ENCODE measurements around the gene MAP3K5. TPM values are rescaled to one million over a fixed set of nuclear protein-coding genes. Genes with fewer than 3 reads are reported as not detected.

Gene MAP3K5
- polyA plus RNA-seq, 1 donor: 7.4 TPM

- Histone ChIP-seq H3K27me3 (ENCODE audit: control insufficient read depth, insufficient read depth, low read length) (no peaks in the 10 kb centered on the region), H3K27ac (ENCODE audit: low read length) (no peak overlapping the region), H3K4me3 (ENCODE audit: low read length) (no peak overlapping the region), H3K4me1 (ENCODE audit: control insufficient read depth, insufficient read depth, low read length) (peaks cover 2% of the 10 kb centered on the region), H3K9me3 (ENCODE audit: control insufficient read depth, low read depth, low read length) (no peaks in the 10 kb centered on the region), H3K36me3 (ENCODE audit: control insufficient read depth, insufficient read depth, low read length) (no peaks in the 10 kb centered on the region)
- DNase-seq: peak; percentile 36 to 68
- 45% methylated on average over 2 of the region's 9 CpGs for WGBS (ENCODE audit: insufficient coverage, low lambda C conversion rate)
Measured at GRCh38 chr6:136647363-136647852, 144.9 kb downstream of the MAP3K5 start.

GRCh38 chr6:136646377-136646776, 145.9 kb downstream of the MAP3K5 start:
- no peaks in the 10 kb centered on the region for H3K9me3 ChIP-seq (ENCODE audit: control insufficient read depth, low read depth, low read length)
- DNase-seq: no peak
- H3K27ac ChIP-seq (ENCODE audit: low read length): no peak overlapping the region
- H3K4me3 ChIP-seq (ENCODE audit: low read length): no peak overlapping the region
- H3K27me3 ChIP-seq (ENCODE audit: control insufficient read depth, insufficient read depth, low read length): no peaks in the 10 kb centered on the region
- 86% methylated on average over 2 of the region's 3 CpGs for WGBS (ENCODE audit: insufficient coverage, low lambda C conversion rate)
- no peaks in the 10 kb centered on the region for H3K36me3 ChIP-seq (ENCODE audit: control insufficient read depth, insufficient read depth, low read length)
- peaks cover 2% of the 10 kb centered on the region for H3K4me1 ChIP-seq (ENCODE audit: control insufficient read depth, insufficient read depth, low read length)

- Histone ChIP-seq H3K9me3 (ENCODE audit: control insufficient read depth, low read depth, low read length) (no peaks in the 10 kb centered on the region), H3K27me3 (ENCODE audit: control insufficient read depth, insufficient read depth, low read length) (no peaks in the 10 kb centered on the region), H3K36me3 (ENCODE audit: control insufficient read depth, insufficient read depth, low read length) (no peaks in the 10 kb centered on the region), H3K4me3 (ENCODE audit: low read length) (no peak overlapping the region), H3K27ac (ENCODE audit: low read length) (no peak overlapping the region), H3K4me1 (ENCODE audit: control insufficient read depth, insufficient read depth, low read length) (peaks cover 2% of the 10 kb centered on the region)
- no peak for DNase-seq
- WGBS (ENCODE audit: insufficient coverage, low lambda C conversion rate): no CpG with 5 or more reads among the region's 4 CpGs
Measured at GRCh38 chr6:136644597-136644952, 147.7 kb downstream of the MAP3K5 start.

- Histone ChIP-seq H3K4me3 (ENCODE audit: low read length) (no peak overlapping the region), H3K36me3 (ENCODE audit: control insufficient read depth, insufficient read depth, low read length) (no peaks in the 10 kb centered on the region), H3K9me3 (ENCODE audit: control insufficient read depth, low read depth, low read length) (no peaks in the 10 kb centered on the region), H3K27ac (ENCODE audit: low read length) (no peak overlapping the region), H3K27me3 (ENCODE audit: control insufficient read depth, insufficient read depth, low read length) (no peaks in the 10 kb centered on the region), H3K4me1 (ENCODE audit: control insufficient read depth, insufficient read depth, low read length) (peaks cover 2% of the 10 kb centered on the region)
- DNase-seq: peak; percentile 74 to 80
- no CpG with 5 or more reads among the region's 5 CpGs for WGBS (ENCODE audit: insufficient coverage, low lambda C conversion rate)
Measured at GRCh38 chr6:136643850-136644596, 148.3 kb downstream of the MAP3K5 start.

GRCh38 chr6:136641873-136642465, 150.3 kb downstream of the MAP3K5 start:
- H3K27ac ChIP-seq (ENCODE audit: low read length): no peak overlapping the region
- no CpG with 5 or more reads among the region's 3 CpGs for WGBS (ENCODE audit: insufficient coverage, low lambda C conversion rate)
- H3K36me3 ChIP-seq (ENCODE audit: control insufficient read depth, insufficient read depth, low read length): peaks cover 3% of the 10 kb centered on the region
- DNase-seq: no peak
- H3K4me3 ChIP-seq (ENCODE audit: low read length): no peak overlapping the region
- H3K4me1 ChIP-seq (ENCODE audit: control insufficient read depth, insufficient read depth, low read length): peaks cover 2% of the 10 kb centered on the region
- no peaks in the 10 kb centered on the region for H3K27me3 ChIP-seq (ENCODE audit: control insufficient read depth, insufficient read depth, low read length)
- H3K9me3 ChIP-seq (ENCODE audit: control insufficient read depth, low read depth, low read length): no peaks in the 10 kb centered on the region

GRCh38 chr6:136641166-136641565, 151.1 kb downstream of the MAP3K5 start:
- Histone ChIP-seq H3K27ac (ENCODE audit: low read length) (no peak overlapping the region), H3K27me3 (ENCODE audit: control insufficient read depth, insufficient read depth, low read length) (no peaks in the 10 kb centered on the region), H3K4me3 (ENCODE audit: low read length) (no peak overlapping the region), H3K36me3 (ENCODE audit: control insufficient read depth, insufficient read depth, low read length) (peaks cover 7% of the 10 kb centered on the region), H3K4me1 (ENCODE audit: control insufficient read depth, insufficient read depth, low read length) (peaks cover 2% of the 10 kb centered on the region), H3K9me3 (ENCODE audit: control insufficient read depth, low read depth, low read length) (no peaks in the 10 kb centered on the region)
- 88% methylated on average over 1 of the region's 3 CpGs for WGBS (ENCODE audit: insufficient coverage, low lambda C conversion rate)
- DNase-seq: no peak

- WGBS (ENCODE audit: insufficient coverage, low lambda C conversion rate): 97% methylated on average over 4 of the region's 5 CpGs
Measured at GRCh38 chr6:136640132-136640915, 152.0 kb downstream of the MAP3K5 start.

GRCh38 chr6:136639702-136640101, 152.6 kb downstream of the MAP3K5 start:
- no CpG with 5 or more reads among the region's 3 CpGs for WGBS (ENCODE audit: insufficient coverage, low lambda C conversion rate)
- Histone ChIP-seq H3K36me3 (ENCODE audit: control insufficient read depth, insufficient read depth, low read length) (peaks cover 8% of the 10 kb centered on the region), H3K9me3 (ENCODE audit: control insufficient read depth, low read depth, low read length) (no peaks in the 10 kb centered on the region), H3K4me3 (ENCODE audit: low read length) (no peak overlapping the region), H3K27ac (ENCODE audit: low read length) (no peak overlapping the region), H3K4me1 (ENCODE audit: control insufficient read depth, insufficient read depth, low read length) (peaks cover 2% of the 10 kb centered on the region), H3K27me3 (ENCODE audit: control insufficient read depth, insufficient read depth, low read length) (no peaks in the 10 kb centered on the region)
- no peak for DNase-seq

More at GRCh38 chr6:136640132-136640915, 152.0 kb downstream of the MAP3K5 start:
- H3K36me3 ChIP-seq (ENCODE audit: control insufficient read depth, insufficient read depth, low read length): peaks cover 8% of the 10 kb centered on the region
- no peak overlapping the region for H3K27ac ChIP-seq (ENCODE audit: low read length)
- no peaks in the 10 kb centered on the region for H3K27me3 ChIP-seq (ENCODE audit: control insufficient read depth, insufficient read depth, low read length)
- no peak overlapping the region for H3K4me3 ChIP-seq (ENCODE audit: low read length)
- no peaks in the 10 kb centered on the region for H3K9me3 ChIP-seq (ENCODE audit: control insufficient read depth, low read depth, low read length)
- DNase-seq: no peak
- peaks cover 2% of the 10 kb centered on the region for H3K4me1 ChIP-seq (ENCODE audit: control insufficient read depth, insufficient read depth, low read length)

- peaks cover 8% of the 10 kb centered on the region for H3K36me3 ChIP-seq (ENCODE audit: control insufficient read depth, insufficient read depth, low read length)
- H3K4me3 ChIP-seq (ENCODE audit: low read length): no peak overlapping the region
- no peaks in the 10 kb centered on the region for H3K9me3 ChIP-seq (ENCODE audit: control insufficient read depth, low read depth, low read length)
- H3K27me3 ChIP-seq (ENCODE audit: control insufficient read depth, insufficient read depth, low read length): no peaks in the 10 kb centered on the region
- H3K27ac ChIP-seq (ENCODE audit: low read length): no peak overlapping the region
- no peaks in the 10 kb centered on the region for H3K4me1 ChIP-seq (ENCODE audit: control insufficient read depth, insufficient read depth, low read length)
- DNase-seq: no peak
- WGBS (ENCODE audit: insufficient coverage, low lambda C conversion rate): no CpG with 5 or more reads among the region's 4 CpGs
Measured at GRCh38 chr6:136635615-136636014, 156.7 kb downstream of the MAP3K5 start.

GRCh38 chr6:136633355-136633754, 158.9 kb downstream of the MAP3K5 start:
- Histone ChIP-seq H3K4me1 (ENCODE audit: control insufficient read depth, insufficient read depth, low read length) (no peaks in the 10 kb centered on the region), H3K36me3 (ENCODE audit: control insufficient read depth, insufficient read depth, low read length) (peaks cover 8% of the 10 kb centered on the region), H3K27me3 (ENCODE audit: control insufficient read depth, insufficient read depth, low read length) (no peaks in the 10 kb centered on the region), H3K4me3 (ENCODE audit: low read length) (no peak overlapping the region), H3K27ac (ENCODE audit: low read length) (no peak overlapping the region), H3K9me3 (ENCODE audit: control insufficient read depth, low read depth, low read length) (no peaks in the 10 kb centered on the region)
- DNase-seq: no peak
- WGBS (ENCODE audit: insufficient coverage, low lambda C conversion rate): no CpG with 5 or more reads among the region's 1 CpG
